GM12874 (cell line): ENCODE data around the gene ILF3.

Experiments
- CTCF ChIP-seq: IDR thresholded peaks from 2 replicates; pipeline ENCODE4 v1.5.1; 2011; ENCODE audit warnings: low read depth, mild to moderate bottlenecking, control low read depth, low read length, moderate library complexity; ENCODE audit not compliant: insufficient read depth

The ILF3 gene

GRCh38 chr19:10735741-10736140, 81.6 kb downstream of the ILF3 start:
- no peak for TF ChIP-seq CTCF

DNA sequence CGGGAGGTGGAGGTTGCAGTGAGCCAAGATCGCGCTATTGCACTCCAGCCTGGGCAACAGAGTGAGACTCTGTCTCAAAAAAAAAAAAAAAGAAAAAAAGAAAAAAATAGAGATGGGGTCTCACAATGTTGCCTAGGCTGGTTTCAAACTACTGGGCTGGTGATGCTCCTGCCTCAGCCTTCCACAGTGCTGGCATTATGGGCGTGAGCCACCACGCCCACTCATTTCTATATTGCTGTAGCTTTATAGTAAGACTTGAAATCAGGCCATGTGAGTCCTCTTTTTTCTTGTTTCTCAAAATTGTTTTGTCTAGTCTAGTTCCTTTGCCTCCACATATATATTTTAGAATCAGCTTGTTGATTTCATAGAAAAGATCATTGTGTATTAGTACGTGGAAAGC, 82.0 kb downstream of the ILF3 start:
- no peak for TF ChIP-seq CTCF

- TF ChIP-seq CTCF, result no peak
These were observed 82.9 kb downstream of the ILF3 start for GRCh38 chr19:10736916-10737551.

DNA sequence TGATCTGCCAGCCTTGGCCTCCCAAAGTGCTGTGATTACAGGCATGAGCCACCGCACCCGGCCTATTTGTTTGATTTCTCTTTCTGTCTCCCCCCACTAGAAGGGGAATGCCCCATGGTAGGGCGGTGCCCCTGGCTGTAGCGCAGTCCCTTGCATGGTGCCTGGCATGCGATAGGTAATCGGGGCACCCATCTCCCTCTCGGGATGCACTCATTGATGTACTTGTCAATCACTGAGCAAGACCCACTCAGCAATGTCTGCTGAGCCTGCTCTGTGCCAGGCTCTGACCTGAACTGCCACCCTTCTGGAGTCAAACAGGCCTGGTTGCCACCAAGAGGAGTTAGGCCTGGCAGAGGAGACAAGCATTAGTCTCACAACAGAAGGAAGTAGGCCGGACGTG, 83.6 kb downstream of the ILF3 start:
- TF ChIP-seq CTCF, result no peak

DNA sequence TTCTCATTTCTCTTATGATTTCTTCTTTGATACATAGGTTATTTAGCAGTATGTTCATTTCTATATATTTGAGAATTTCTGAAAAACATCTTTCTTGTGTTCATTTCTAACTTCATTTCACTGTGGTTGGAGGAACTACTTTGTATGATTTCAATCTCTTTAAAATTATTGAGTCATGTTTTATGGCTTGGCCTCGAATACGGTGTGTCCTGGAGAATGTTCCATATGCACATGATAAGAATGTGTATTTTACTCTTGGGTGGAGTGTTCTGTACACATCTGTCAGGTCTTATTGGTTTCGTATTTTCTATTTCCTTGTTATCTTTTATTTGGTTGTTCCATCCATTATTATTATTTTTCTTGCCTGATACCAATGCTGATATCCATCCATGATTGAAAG, 86.7 kb downstream of the ILF3 start:
- TF ChIP-seq CTCF, result no peak
